Aorta (tissue), 5 donors: Measurements from ENCODE around the gene SDF4. TPM values are rescaled to one million over a fixed set of nuclear protein-coding genes. Genes with fewer than 3 reads are reported as not detected.

ENCODE experiments used
- ATAC-seq: fragments of 200-7000 bp; cut with Tn5 transposase; one replicate; pipeline ENCODE4 v1.9.1; 2022; ENCODE audit warnings: moderate library complexity; ENCODE audit not compliant: low FRiP score
- DNase-seq, 2 donors: peaks; one replicate each; pipeline ENCODE4 v3.0.0-alpha.2; 2020
- H3K27ac ChIP-seq, 2 donors: one replicate each; pipeline ENCODE4 v1.5.1; 2013; ENCODE audit warnings: low read length in 2 of 2, mild to moderate bottlenecking in 2 of 2, moderate library complexity in 2 of 2, control low read depth in 1 of 2, inconsistent platforms in 1 of 2, low read depth in 1 of 2
- H3K27me3 ChIP-seq, 2 donors: one replicate each; pipeline ENCODE4 v1.6.1; 2013; ENCODE audit warnings: control low read depth in 1 of 2, low read length in 1 of 2, mild to moderate bottlenecking in 1 of 2, moderate library complexity in 1 of 2; ENCODE audit not compliant: insufficient read depth in 2 of 2, control insufficient read depth in 1 of 2
- H3K36me3 ChIP-seq, 2 donors: one replicate each; pipeline ENCODE4 v1.6.1; 2013; ENCODE audit warnings: control low read depth in 1 of 2, low read length in 1 of 2, mild to moderate bottlenecking in 1 of 2; ENCODE audit not compliant: insufficient read depth in 2 of 2, control insufficient read depth in 1 of 2
- H3K4me1 ChIP-seq, 2 donors: one replicate each; pipeline ENCODE4 v1.6.1; 2013; ENCODE audit warnings: low read length in 2 of 2, control low read depth in 1 of 2, mild to moderate bottlenecking in 1 of 2, moderate library complexity in 1 of 2; ENCODE audit not compliant: insufficient read depth in 2 of 2, control insufficient read depth in 1 of 2
- H3K4me3 ChIP-seq, 2 donors: one replicate each; pipeline ENCODE4 v1.5.1; 2013; ENCODE audit warnings: low read length in 2 of 2, control low read depth in 1 of 2, mild to moderate bottlenecking in 1 of 2
- H3K9me3 ChIP-seq: one replicate; pipeline ENCODE4 v1.6.1; 2013; ENCODE audit warnings: mild to moderate bottlenecking, low read length; ENCODE audit not compliant: control insufficient read depth
- WGBS, 2 donors: extraction: QIAGEN DNeasy Blood & Tissue Kit; methylation state at CpG; one replicate each; pipeline ENCODE4 v1.1.7; 2013; 5-methylcytosine and 5-hydroxymethylcytosine counted together
- intact Hi-C, 2 donors: fragments of 100-400 bp; cut with DNase I; formaldehyde crosslinking; loops; one replicate each; pipeline versions ENCODE4 v1.14.2 to v1.15.0; 2022
- polyA plus RNA-seq, 2 donors: library from polyadenylated mRNA; stranded (reverse); fragments of 200-250 nt; gene quantifications; one replicate each; pipeline ENCODE4 v1.2.3, GENCODE V29; 2013
- total RNA-seq, 2 donors: library from RNA; stranded (reverse); fragmentation: NEBNext Ultra II Directional; extraction: Animal tissue kit (Norgen Biotek cat#: 25700); gene quantifications; one replicate each; pipeline ENCODE4 v1.2.1, GENCODE V29; 2021
- donor health status: healthy with polysubstance abuse.
- donor health status: Bipolar disorder and iron deficiency.
- donor health status: DM: no; HTN: no; CAD: no.
- donor health status: DM: no; HTN: no; CAD: no.
- donor health status: DM: yes; HTN: yes; CAD: no.

SDF4 gene
- total and polyA plus RNA-seq, 4 donors = 73.3 to 158 (median 139) TPM

- no peak within 1 kb of the TSS for H3K27ac ChIP-seq
- ATAC-seq (no peak), DNase-seq (peak; percentile 45 to 76)
- no peaks in the 10 kb centered on the region for H3K9me3 ChIP-seq
- intact Hi-C loops = no loop called here
- WGBS, 2 donors = 4 to 5% methylated on average over 47 to 49 of the region's 49 CpGs
- no peaks in the 10 kb centered on the region for H3K4me1 ChIP-seq
- no peaks in the 10 kb centered on the region for H3K27me3 ChIP-seq
- no peaks in the 10 kb centered on the region for H3K36me3 ChIP-seq
- H3K4me3 ChIP-seq = no peak within 1 kb of the TSS
These were observed 25.3 kb downstream of the SDF4 start, which contains the start of gene TNFRSF18 for GRCh38 chr1:1206376-1206965. Gene TNFRSF18, minus strand, starts transcription at chr1:1206592. Its CDS starts 21 bp downstream, at chr1:1206571.

GRCh38 chr1:1205769-1206375 lies 25.9 kb downstream of the SDF4 start:
- intact Hi-C loops = no loop called here

GRCh38 chr1:1204998-1205768 lies 26.6 kb downstream of the SDF4 start:
- DNase-seq = peak; percentile 41 to 70
- Histone ChIP-seq H3K36me3 (no peaks in the 10 kb centered on the region), H3K27me3 (no peaks in the 10 kb centered on the region), H3K4me3 (no peak overlapping the region), H3K9me3 (no peaks in the 10 kb centered on the region), H3K4me1 (no peaks in the 10 kb centered on the region), H3K27ac (no peak overlapping the region)
- no peak for ATAC-seq
- intact Hi-C loops = no loop called here
- 89 to 94% methylated on average over 19 of the region's 19 CpGs for WGBS, 2 donors

More at GRCh38 chr1:1205769-1206375, 25.9 kb downstream of the SDF4 start:
- 31 to 35% methylated on average over 27 to 31 of the region's 31 CpGs for WGBS, 2 donors
- Histone ChIP-seq H3K36me3 (no peaks in the 10 kb centered on the region), H3K4me3 (no peak overlapping the region), H3K4me1 (no peaks in the 10 kb centered on the region), H3K27me3 (no peaks in the 10 kb centered on the region), H3K27ac (no peak overlapping the region), H3K9me3 (no peaks in the 10 kb centered on the region)
- ATAC-seq = no peak
- DNase-seq = peak; percentile 40 to 67

GRCh38 chr1:1204425-1204920 lies 27.3 kb downstream of the SDF4 start:
- no peaks in the 10 kb centered on the region for H3K9me3 ChIP-seq
- H3K27ac ChIP-seq = no peak overlapping the region
- no peak for ATAC-seq
- H3K27me3 ChIP-seq = no peaks in the 10 kb centered on the region
- peak; percentile 29 to 30 for DNase-seq
- H3K36me3 ChIP-seq = no peaks in the 10 kb centered on the region
- H3K4me3 ChIP-seq = no peak overlapping the region
- whole genome bisulfite sequencing, 2 donors = 92 to 93% methylated on average over 8 of the region's 8 CpGs
- no peaks in the 10 kb centered on the region for H3K4me1 ChIP-seq
- intact Hi-C loops = no loop called here

- DNase-seq = peak; percentile 34 to 76
- intact Hi-C loops = no loop called here
- Histone ChIP-seq H3K4me1 (no peaks in the 10 kb centered on the region), H3K27me3 (no peaks in the 10 kb centered on the region), H3K36me3 (no peaks in the 10 kb centered on the region), H3K9me3 (no peaks in the 10 kb centered on the region), H3K27ac (no peak overlapping the region), H3K4me3 (no peak overlapping the region)
- 76 to 77% methylated on average over 49 of the region's 49 CpGs for WGBS, 2 donors
- ATAC-seq = no peak
These were observed 28.0 kb downstream of the SDF4 start for GRCh38 chr1:1203561-1204424.

- intact Hi-C loops = no loop called here
- H3K27ac ChIP-seq = no peak overlapping the region
- H3K27me3 ChIP-seq = no peaks in the 10 kb centered on the region
- no peaks in the 10 kb centered on the region for H3K36me3 ChIP-seq
- no peak for ATAC-seq
- no peak overlapping the region for H3K4me3 ChIP-seq
- DNase-seq = peak; percentile 38 to 69
- H3K9me3 ChIP-seq = no peaks in the 10 kb centered on the region
- 72 to 73% methylated on average over 21 to 27 of the region's 27 CpGs for WGBS, 2 donors
- no peaks in the 10 kb centered on the region for H3K4me1 ChIP-seq
These were observed 28.8 kb downstream of the SDF4 start for GRCh38 chr1:1202831-1203560.

GRCh38 chr1:1200876-1201810 lies 30.7 kb downstream of the SDF4 start:
- H3K4me1 ChIP-seq = no peaks in the 10 kb centered on the region
- peak; percentile 64 to 90 for DNase-seq
- 2 to 7% methylated on average over 34 to 109 of the region's 109 CpGs for WGBS, 2 donors
- peak; percentile 30 for ATAC-seq
- H3K36me3 ChIP-seq = no peaks in the 10 kb centered on the region
- H3K4me3 ChIP-seq = peak overlapping the region; percentile 2 to 23
- intact Hi-C loops = no loop called here
- H3K27me3 ChIP-seq = no peaks in the 10 kb centered on the region
- no peak overlapping the region for H3K27ac ChIP-seq
- H3K9me3 ChIP-seq = no peaks in the 10 kb centered on the region
